A204.1 (cell line): ENCODE measurements around the gene MRPS18C.
"Not testable (repeated sequence)": the region's sequence is repeated elsewhere in the genome, so short reads cannot be mapped to it uniquely, and the experiment has no call there.

Source experiments
- FAIRE-seq: peaks from 2 replicates; lab custom pipeline; 2012; peaks lifted over from hg19 to GRCh38; lab: Jason Lieb, UNC

Gene MRPS18C

GRCh38 chr4:83455281-83456183, at the start of gene MRPS18C, which contains the start of gene HELQ:
Gene MRPS18C, plus strand, starts transcription at chr4:83456058. Its CDS starts 20 bp downstream, at chr4:83456078.
Gene HELQ, minus strand, starts transcription at chr4:83455823. Its CDS starts 130 bp downstream, at chr4:83455693.
- peak; percentile 64 for FAIRE-seq

- no peak for FAIRE-seq
Observed at GRCh38 chr4:83408908-83409307, 47.0 kb upstream of the MRPS18C start.

- FAIRE-seq, result no peak
Observed at GRCh38 chr4:83413676-83414075, 42.2 kb upstream of the MRPS18C start.

- FAIRE-seq, result no peak
Observed at GRCh38 chr4:83417566-83417965, 38.3 kb upstream of the MRPS18C start.

GRCh38 chr4:83418211-83418610, 37.6 kb upstream of the MRPS18C start:
- FAIRE-seq, result no peak

GRCh38 chr4:83431200-83431599, 24.7 kb upstream of the MRPS18C start:
- FAIRE-seq, result no peak

GRCh38 chr4:83436680-83437079, 19.2 kb upstream of the MRPS18C start:
- FAIRE-seq, result no peak

GRCh38 chr4:83438719-83439118, 17.1 kb upstream of the MRPS18C start:
- FAIRE-seq, result no peak

GRCh38 chr4:83440148-83440814, 15.6 kb upstream of the MRPS18C start:
- FAIRE-seq, result peak; percentile 73

GRCh38 chr4:83440899-83441298, 15.0 kb upstream of the MRPS18C start:
- no peak for FAIRE-seq

GRCh38 chr4:83449009-83449408, 6.8 kb upstream of the MRPS18C start:
- no peak for FAIRE-seq

- FAIRE-seq, result no peak
Observed at GRCh38 chr4:83454686-83455085, 1.2 kb upstream of the MRPS18C start.

GRCh38 chr4:83456184-83456501, 285 bp downstream of the MRPS18C start:
- no peak for FAIRE-seq

GRCh38 chr4:83473423-83473822, 17.6 kb downstream of the MRPS18C start:
- no peak for FAIRE-seq

- no peak for FAIRE-seq
Observed at GRCh38 chr4:83473966-83474365, 18.1 kb downstream of the MRPS18C start.

GRCh38 chr4:83484500-83485461, 28.9 kb downstream of the MRPS18C start, which contains the start of gene ABRAXAS1:
Gene ABRAXAS1, minus strand, starts transcription at chr4:83485100. Its CDS starts 28 bp downstream, at chr4:83485072.
- no peak for FAIRE-seq

GRCh38 chr4:83486457-83487129, 30.7 kb downstream of the MRPS18C start:
- no peak for FAIRE-seq

GRCh38 chr4:83489711-83490326, 34.0 kb downstream of the MRPS18C start:
- FAIRE-seq, result no peak

- FAIRE-seq, result peak; percentile 85
Observed at GRCh38 chr4:83490876-83491450, 35.1 kb downstream of the MRPS18C start.

- FAIRE-seq, result not testable (repeated sequence)
Observed at GRCh38 chr4:83496085-83496917, 40.4 kb downstream of the MRPS18C start.
